ENCODE results near the gene FSHR. TPM values are rescaled to one million over a fixed set of nuclear protein-coding genes. Genes with fewer than 3 reads are reported as not detected.

FSHR gene
- total RNA-seq, 4 donors from 2014 or later = not detected

DNA sequence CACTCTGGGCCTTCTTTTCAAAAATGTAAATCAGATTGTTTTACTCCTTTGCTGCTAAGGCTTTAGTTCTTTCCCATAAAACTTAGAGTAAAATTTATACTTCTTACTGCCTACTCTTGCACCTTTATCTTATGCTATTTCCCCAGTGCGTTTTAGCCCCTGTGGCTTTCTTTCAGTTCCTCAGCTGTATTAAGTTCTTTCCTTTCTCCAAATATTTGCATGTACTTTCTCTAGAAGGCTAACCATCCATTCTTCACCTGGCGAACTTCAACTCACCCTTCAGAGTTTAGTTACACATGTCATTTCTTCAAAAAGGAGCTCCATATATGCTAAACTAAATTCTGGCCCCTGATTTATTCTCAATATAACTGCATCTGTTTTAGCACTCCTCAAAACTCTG, 160.7 kb downstream of the FSHR start:
- no peaks in the 10 kb centered on the region for H3K9me3 ChIP-seq
- no peak overlapping the region for H3K4me3 ChIP-seq
- H3K27me3 ChIP-seq = no peaks in the 10 kb centered on the region
- no peak for DNase-seq
- no peak for ATAC-seq
- intact Hi-C loops (cut with DNase I; ENCODE audit: low total_unique reads) (no loop called here), in situ Hi-C loops (cut with MboI; ENCODE audit: low sequenced_read_pairs in 4 of 4) (no loop called here)
- H3K36me3 ChIP-seq = no peaks in the 10 kb centered on the region
- no peaks in the 10 kb centered on the region for H3K4me1 ChIP-seq
- TF ChIP-seq POLR2A (IDR thresholded peaks at IDR 0.05) = no peak
- TF ChIP-seq, protein P1, sequence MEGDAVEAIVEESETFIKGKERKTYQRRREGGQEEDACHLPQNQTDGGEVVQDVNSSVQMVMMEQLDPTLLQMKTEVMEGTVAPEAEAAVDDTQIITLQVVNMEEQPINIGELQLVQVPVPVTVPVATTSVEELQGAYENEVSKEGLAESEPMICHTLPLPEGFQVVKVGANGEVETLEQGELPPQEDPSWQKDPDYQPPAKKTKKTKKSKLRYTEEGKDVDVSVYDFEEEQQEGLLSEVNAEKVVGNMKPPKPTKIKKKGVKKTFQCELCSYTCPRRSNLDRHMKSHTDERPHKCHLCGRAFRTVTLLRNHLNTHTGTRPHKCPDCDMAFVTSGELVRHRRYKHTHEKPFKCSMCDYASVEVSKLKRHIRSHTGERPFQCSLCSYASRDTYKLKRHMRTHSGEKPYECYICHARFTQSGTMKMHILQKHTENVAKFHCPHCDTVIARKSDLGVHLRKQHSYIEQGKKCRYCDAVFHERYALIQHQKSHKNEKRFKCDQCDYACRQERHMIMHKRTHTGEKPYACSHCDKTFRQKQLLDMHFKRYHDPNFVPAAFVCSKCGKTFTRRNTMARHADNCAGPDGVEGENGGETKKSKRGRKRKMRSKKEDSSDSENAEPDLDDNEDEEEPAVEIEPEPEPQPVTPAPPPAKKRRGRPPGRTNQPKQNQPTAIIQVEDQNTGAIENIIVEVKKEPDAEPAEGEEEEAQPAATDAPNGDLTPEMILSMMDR (IDR thresholded peaks at IDR 0.05 in 4 of 5, conservative IDR thresholded peaks at IDR 0.05 in 1 of 5) = no peak
- H3K27ac ChIP-seq = no peak overlapping the region

DNA sequence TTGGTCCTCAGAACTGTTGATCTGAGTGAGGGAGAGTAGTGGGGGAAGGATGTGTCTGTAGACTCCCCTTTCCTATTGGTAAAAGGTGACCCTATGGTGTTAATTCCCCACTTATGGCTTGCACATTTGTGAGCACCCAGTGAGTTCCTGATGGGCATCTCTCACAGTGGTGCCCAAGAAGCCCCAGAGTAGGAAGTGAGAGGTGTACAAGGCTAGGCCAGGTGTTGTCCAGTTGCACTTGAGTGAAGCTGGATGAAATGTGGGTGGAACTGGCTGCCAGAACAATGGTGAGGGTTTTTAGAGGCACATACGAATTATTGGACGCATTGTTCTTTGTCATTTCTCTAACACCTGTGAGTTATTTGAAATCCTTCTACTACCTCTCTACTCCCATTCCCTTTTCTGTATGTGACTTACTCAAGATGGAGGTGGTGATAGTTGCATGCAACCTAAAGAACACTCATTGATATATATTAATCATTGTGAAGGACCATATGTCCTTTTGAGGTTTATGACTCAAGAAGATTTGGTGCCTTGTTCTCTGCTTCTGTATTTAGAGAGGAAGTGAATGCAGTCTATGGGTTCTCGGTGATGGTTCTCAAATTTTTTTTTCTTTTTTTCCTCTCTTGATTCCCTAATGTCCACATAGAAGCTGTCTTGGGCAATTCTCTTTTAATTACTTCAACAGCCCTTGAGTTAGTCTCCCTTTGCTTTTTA, 162.7 kb downstream of the FSHR start:
- H3K36me3 ChIP-seq = no peaks in the 10 kb centered on the region
- H3K27ac ChIP-seq = no peak overlapping the region
- in situ Hi-C loops (cut with MboI; ENCODE audit: low sequenced_read_pairs in 4 of 4) = no loop called here
- intact Hi-C loops (cut with DNase I; ENCODE audit: low total_unique reads) = no loop called here
- ATAC-seq = no peak
- no peaks in the 10 kb centered on the region for H3K27me3 ChIP-seq
- TF ChIP-seq, protein P1 (IDR thresholded peaks at IDR 0.05 in 4 of 5, conservative IDR thresholded peaks at IDR 0.05 in 1 of 5) = no peak
- TF ChIP-seq POLR2A (IDR thresholded peaks at IDR 0.05) = no peak
- DNase-seq = no peak
- no peaks in the 10 kb centered on the region for H3K9me3 ChIP-seq
- no peak overlapping the region for H3K4me3 ChIP-seq
- H3K4me1 ChIP-seq = no peaks in the 10 kb centered on the region

DNA sequence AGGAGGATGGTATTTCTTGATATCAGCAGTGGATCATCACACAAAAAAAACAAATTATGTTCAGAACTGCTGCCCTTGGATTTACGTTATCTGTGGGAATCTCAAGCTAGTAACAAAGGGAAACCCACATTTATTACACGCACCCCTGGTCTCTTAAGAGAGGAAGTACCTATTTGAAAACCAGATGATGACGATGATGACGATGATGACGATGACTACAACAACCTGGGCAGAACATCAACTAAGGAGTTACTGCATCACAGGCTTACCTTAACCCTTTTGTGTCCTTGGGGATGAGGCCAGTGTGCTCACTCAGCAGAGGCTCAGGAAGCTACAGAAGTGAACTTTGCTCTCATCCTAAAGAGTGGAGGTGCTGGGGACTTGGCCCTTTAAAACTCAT, 169.4 kb downstream of the FSHR start:
- DNase-seq = no peak
- in situ Hi-C loops (cut with MboI; ENCODE audit: low sequenced_read_pairs in 4 of 4) (no loop called here), intact Hi-C loops (cut with DNase I; ENCODE audit: low total_unique reads) (no loop called here)
- Histone ChIP-seq H3K4me1 (no peaks in the 10 kb centered on the region), H3K9me3 (no peaks in the 10 kb centered on the region), H3K27me3 (no peaks in the 10 kb centered on the region), H3K36me3 (no peaks in the 10 kb centered on the region), H3K27ac (no peak overlapping the region), H3K4me3 (no peak overlapping the region)
- TF ChIP-seq, protein P1 (IDR thresholded peaks at IDR 0.05 in 4 of 5, conservative IDR thresholded peaks at IDR 0.05 in 1 of 5) = no peak
- TF ChIP-seq POLR2A (IDR thresholded peaks at IDR 0.05) = no peak
- ATAC-seq = no peak

DNA sequence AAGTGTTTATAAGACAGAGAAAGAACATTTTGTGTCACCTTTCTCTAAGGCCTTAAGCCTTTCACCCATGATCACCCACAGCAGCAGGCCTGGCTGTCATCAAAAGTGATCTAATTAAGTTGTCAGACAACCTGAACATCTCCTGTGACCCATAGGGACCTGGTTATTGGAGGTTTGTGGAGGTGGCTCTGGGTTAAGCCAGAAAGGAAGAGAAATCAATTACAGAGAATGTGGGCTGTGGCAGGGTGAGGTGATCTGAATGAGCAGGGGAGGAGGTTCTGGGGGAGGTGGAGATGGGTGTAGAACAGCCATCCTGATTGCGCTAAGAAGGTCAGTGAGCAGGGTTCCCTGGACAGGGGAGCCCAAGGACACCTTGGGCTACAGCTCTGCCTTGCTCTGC, 170.8 kb downstream of the FSHR start:
- no peak for ATAC-seq
- no peak overlapping the region for H3K27ac ChIP-seq
- H3K27me3 ChIP-seq = no peaks in the 10 kb centered on the region
- H3K4me1 ChIP-seq = no peaks in the 10 kb centered on the region
- H3K9me3 ChIP-seq = no peaks in the 10 kb centered on the region
- intact Hi-C loops (cut with DNase I; ENCODE audit: low total_unique reads) (no loop called here), in situ Hi-C loops (cut with MboI; ENCODE audit: low sequenced_read_pairs in 4 of 4) (no loop called here)
- TF ChIP-seq, protein P1 (IDR thresholded peaks at IDR 0.05 in 4 of 5, conservative IDR thresholded peaks at IDR 0.05 in 1 of 5) = no peak
- no peak for TF ChIP-seq POLR2A (IDR thresholded peaks at IDR 0.05)
- H3K4me3 ChIP-seq = no peak overlapping the region
- H3K36me3 ChIP-seq = no peaks in the 10 kb centered on the region
- no peak for DNase-seq

Data from gastrocnemius medialis (tissue), 4 donors.